IPS-18c (cell line): ENCODE data around the gene USP5.

Experiments used
- H3K4me3 ChIP-seq: 2 replicates; pipeline ENCODE4 v1.7.0; 2013; ENCODE audit warnings: low read depth, mild to moderate bottlenecking, low read length, moderate library complexity; ENCODE audit not compliant: insufficient read depth
- H3K9me3 ChIP-seq: one replicate; pipeline ENCODE4 v1.6.1; 2013; ENCODE audit warnings: mild to moderate bottlenecking, low read length, moderate library complexity; ENCODE audit not compliant: control insufficient read depth, insufficient read depth

Gene USP5

GRCh38 chr12:6833189-6833890, 18.6 kb upstream of the USP5 start:
- H3K9me3 ChIP-seq = no peaks in the 10 kb centered on the region
- no peak overlapping the region for H3K4me3 ChIP-seq

- Histone ChIP-seq H3K4me3 (no peak overlapping the region), H3K9me3 (no peaks in the 10 kb centered on the region)
These were observed 17.7 kb upstream of the USP5 start for GRCh38 chr12:6834254-6834653.

- no peaks in the 10 kb centered on the region for H3K9me3 ChIP-seq
- H3K4me3 ChIP-seq = no peak overlapping the region
These were observed 17.1 kb upstream of the USP5 start for GRCh38 chr12:6834873-6835272.

- Histone ChIP-seq H3K9me3 (no peaks in the 10 kb centered on the region), H3K4me3 (no peak overlapping the region)
These were observed 15.1 kb upstream of the USP5 start for GRCh38 chr12:6836851-6837250.

- no peak overlapping the region for H3K4me3 ChIP-seq
These were observed 14.4 kb upstream of the USP5 start for GRCh38 chr12:6837370-6838060.

GRCh38 chr12:6838854-6839253, 13.1 kb upstream of the USP5 start:
- Histone ChIP-seq H3K4me3 (no peak overlapping the region), H3K9me3 (no peaks in the 10 kb centered on the region)

More at GRCh38 chr12:6837370-6838060, 14.4 kb upstream of the USP5 start:
- H3K9me3 ChIP-seq = no peaks in the 10 kb centered on the region

GRCh38 chr12:6839482-6840201, 12.3 kb upstream of the USP5 start:
- Histone ChIP-seq H3K9me3 (no peaks in the 10 kb centered on the region), H3K4me3 (no peak overlapping the region)

- Histone ChIP-seq H3K4me3 (no peak overlapping the region), H3K9me3 (no peaks in the 10 kb centered on the region)
These were observed 11.6 kb upstream of the USP5 start for GRCh38 chr12:6840330-6840729.

GRCh38 chr12:6840761-6841515, 11.0 kb upstream of the USP5 start, which contains the start of gene GNB3:
TSS of gene GNB3 (plus strand) at chr12:6840925. CDS start at chr12:6841288, 363 bp downstream.
- Histone ChIP-seq H3K9me3 (no peaks in the 10 kb centered on the region), H3K4me3 (no peak within 1 kb of the TSS)

- Histone ChIP-seq H3K9me3 (no peaks in the 10 kb centered on the region), H3K4me3 (no peak overlapping the region)
These were observed 9.9 kb upstream of the USP5 start for GRCh38 chr12:6842075-6842474.

GRCh38 chr12:6843118-6843902, 8.6 kb upstream of the USP5 start:
- H3K4me3 ChIP-seq = no peak overlapping the region
- no peaks in the 10 kb centered on the region for H3K9me3 ChIP-seq

- H3K9me3 ChIP-seq = no peaks in the 10 kb centered on the region
- no peak overlapping the region for H3K4me3 ChIP-seq
These were observed 6.6 kb upstream of the USP5 start for GRCh38 chr12:6845395-6845794.

- H3K9me3 ChIP-seq = no peaks in the 10 kb centered on the region
- H3K4me3 ChIP-seq = no peak overlapping the region
These were observed 5.6 kb upstream of the USP5 start for GRCh38 chr12:6846316-6846869.

- Histone ChIP-seq H3K9me3 (no peaks in the 10 kb centered on the region), H3K4me3 (no peak overlapping the region)
These were observed 4.3 kb upstream of the USP5 start for GRCh38 chr12:6847676-6848075.

- H3K4me3 ChIP-seq = no peak overlapping the region
- no peaks in the 10 kb centered on the region for H3K9me3 ChIP-seq
These were observed 2.5 kb upstream of the USP5 start for GRCh38 chr12:6849427-6849826.

GRCh38 chr12:6849976-6850560, 1.9 kb upstream of the USP5 start:
- Histone ChIP-seq H3K9me3 (no peaks in the 10 kb centered on the region), H3K4me3 (peak overlapping the region; percentile 79)
